OCI-LY1 (cell line): ENCODE data around the gene CELF2.

ENCODE experiments used
- H2AFZ ChIP-seq: fragments of 200-600 bp; sonication (generic), shearing (Covaris generic); 2 replicates; pipeline ENCODE4 v1.6.0; 2014; ENCODE audit warnings: antibody characterized with exemption, mild to moderate bottlenecking, low read length
- H3F3A ChIP-seq: fragments of 200-600 bp; sonication (generic), shearing (Covaris generic); 2 replicates; pipeline ENCODE4 v1.6.0; 2014; ENCODE audit warnings: mild to moderate bottlenecking, antibody characterized with exemption, low read length, moderate library complexity; ENCODE audit not compliant: insufficient read depth
- H3K27ac ChIP-seq: fragments of 200-600 bp; sonication (generic); 2 replicates; pipeline ENCODE4 v1.5.1; 2014; ENCODE audit warnings: low read length, mixed run types, mild to moderate bottlenecking, low read depth; ENCODE audit not compliant: poor library complexity, severe bottlenecking
- H3K27me3 ChIP-seq: fragments of 200-600 bp; sonication (generic); 2 replicates; pipeline ENCODE4 v1.6.0; 2014; ENCODE audit warnings: antibody characterized with exemption, mild to moderate bottlenecking, low read length, moderate library complexity; ENCODE audit not compliant: insufficient read depth
- H3K36me3 ChIP-seq: fragments of 200-600 bp; sonication (generic); 2 replicates; pipeline ENCODE4 v1.6.1; 2014; ENCODE audit warnings: mild to moderate bottlenecking, antibody characterized with exemption, low read length, moderate library complexity, mixed read lengths; ENCODE audit not compliant: insufficient read depth
- H3K4me1 ChIP-seq: fragments of 200-600 bp; sonication (generic); 2 replicates; pipeline ENCODE4 v1.5.1; 2014; ENCODE audit warnings: mild to moderate bottlenecking, low read length, moderate library complexity; ENCODE audit not compliant: insufficient read depth, severe bottlenecking
- H3K4me2 ChIP-seq: fragments of 200-600 bp; sonication (generic), shearing (Covaris generic); 2 replicates; pipeline ENCODE4 v1.6.1; 2014; ENCODE audit warnings: low read length
- H3K4me3 ChIP-seq: fragments of 200-600 bp; sonication (generic); 2 replicates; pipeline ENCODE4 v1.5.1; 2014; ENCODE audit warnings: low read length, low read depth, mild to moderate bottlenecking, mixed read lengths; ENCODE audit not compliant: poor library complexity, severe bottlenecking
- H3K79me2 ChIP-seq: fragments of 200-600 bp; shearing (Covaris generic); 2 replicates; pipeline ENCODE4 v1.6.1; 2016; ENCODE audit warnings: mixed run types, low read length, mixed read lengths; ENCODE audit not compliant: insufficient read depth
- H3K9ac ChIP-seq: fragments of 200-600 bp; sonication (generic), shearing (Covaris generic); 2 replicates; pipeline ENCODE4 v1.6.1; 2014; ENCODE audit warnings: mild to moderate bottlenecking, low read length, mixed read lengths
- H3K9me2 ChIP-seq: fragments of 200-600 bp; sonication (generic), shearing (Covaris generic); 2 replicates; pipeline ENCODE4 v1.6.1; 2014; ENCODE audit warnings: low read depth, mild to moderate bottlenecking, low read length, mixed read lengths
- H3K9me3 ChIP-seq: fragments of 200-600 bp; shearing (Covaris generic); 2 replicates; pipeline ENCODE4 v1.6.1; 2014; ENCODE audit warnings: low read length, mixed read lengths
- H4K20me1 ChIP-seq: fragments of 200-600 bp; sonication (generic), shearing (Covaris generic); 2 replicates; pipeline ENCODE4 v1.6.0; 2016; ENCODE audit warnings: mild to moderate bottlenecking, low read length; ENCODE audit not compliant: insufficient read depth
- CTCF ChIP-seq: fragments of 200-600 bp; sonication (generic), shearing (Covaris generic); IDR thresholded peaks from 2 replicates; pipeline ENCODE4 v1.5.1; 2017; ENCODE audit warnings: mild to moderate bottlenecking, antibody characterized with exemption, low read length, moderate library complexity, mixed read lengths
- EZH2 ChIP-seq: fragments of 200-600 bp; sonication (generic), shearing (Covaris generic); IDR thresholded peaks from 2 replicates; pipeline ENCODE4 v1.8.0; 2017; ENCODE audit warnings: borderline replicate concordance, mixed run types, mild to moderate bottlenecking, antibody characterized with exemption, low read length, moderate library complexity, mixed read lengths

Gene CELF2

DNA sequence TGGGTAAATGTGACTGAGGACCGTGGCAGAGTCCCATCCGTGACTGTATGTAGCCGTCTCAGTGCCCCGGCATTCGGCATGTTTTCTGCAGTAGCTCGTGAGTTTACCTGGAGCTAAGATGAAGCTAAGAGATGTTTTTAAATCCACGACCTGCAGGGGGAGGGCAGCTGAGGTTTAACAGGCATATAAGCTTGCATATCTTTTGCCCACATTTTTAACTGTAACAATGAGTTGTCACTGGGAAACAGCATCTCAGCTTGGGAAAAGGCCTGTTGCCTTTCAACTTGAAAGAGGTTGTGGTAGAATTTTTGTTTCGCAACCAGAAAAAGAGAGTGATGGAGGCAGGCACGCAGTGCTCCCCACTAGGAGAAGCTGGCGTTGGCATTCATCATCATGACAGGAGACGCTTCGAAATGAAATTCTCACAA, 77.7 kb downstream of the CELF2 start:
- H3K9ac ChIP-seq: no peak overlapping the region
- H3K4me1 ChIP-seq: no peaks in the 10 kb centered on the region
- no peak overlapping the region for H3K4me3 ChIP-seq
- H3K4me2 ChIP-seq: no peak overlapping the region
- no peak overlapping the region for H3K27ac ChIP-seq
- H3K9me2 ChIP-seq: no peaks in the 10 kb centered on the region
- no peaks in the 10 kb centered on the region for H3K27me3 ChIP-seq
- TF ChIP-seq CTCF (no peak), EZH2 (no peak)
- no peaks in the 10 kb centered on the region for H3K9me3 ChIP-seq
- no peaks in the 10 kb centered on the region for H3K79me2 ChIP-seq
- H3F3A ChIP-seq: no peaks in the 10 kb centered on the region
- H2AFZ ChIP-seq: no peak overlapping the region
- H4K20me1 ChIP-seq: no peaks in the 10 kb centered on the region
- no peaks in the 10 kb centered on the region for H3K36me3 ChIP-seq

DNA sequence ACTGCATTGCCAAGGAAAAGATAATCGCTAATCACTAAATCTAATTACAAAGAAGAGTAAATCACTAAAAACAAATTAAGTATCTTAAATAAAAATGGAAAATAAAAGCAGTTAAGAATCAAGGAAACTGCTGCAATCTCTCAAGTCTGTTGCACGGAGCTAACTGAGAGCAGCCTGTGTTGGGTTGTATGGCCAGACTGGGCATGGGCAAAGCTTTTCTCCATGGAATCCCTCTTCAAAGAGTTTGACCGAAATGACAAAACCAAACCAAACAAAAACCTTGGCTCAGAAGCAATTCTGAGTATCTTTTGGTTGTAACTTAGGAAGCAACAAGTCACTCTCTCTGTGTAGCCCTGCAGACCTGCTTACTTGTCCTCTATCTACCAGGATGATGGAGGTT, 78.8 kb downstream of the CELF2 start:
- H2AFZ ChIP-seq: no peak overlapping the region
- no peaks in the 10 kb centered on the region for H3K4me1 ChIP-seq
- no peak overlapping the region for H3K4me2 ChIP-seq
- no peaks in the 10 kb centered on the region for H4K20me1 ChIP-seq
- no peaks in the 10 kb centered on the region for H3K9me3 ChIP-seq
- no peak overlapping the region for H3K4me3 ChIP-seq
- no peak overlapping the region for H3K27ac ChIP-seq
- H3K9ac ChIP-seq: no peak overlapping the region
- H3K27me3 ChIP-seq: no peaks in the 10 kb centered on the region
- H3K9me2 ChIP-seq: no peaks in the 10 kb centered on the region
- H3F3A ChIP-seq: no peaks in the 10 kb centered on the region
- H3K36me3 ChIP-seq: no peaks in the 10 kb centered on the region
- TF ChIP-seq EZH2: no peak
- TF ChIP-seq CTCF: no peak
- no peaks in the 10 kb centered on the region for H3K79me2 ChIP-seq

DNA sequence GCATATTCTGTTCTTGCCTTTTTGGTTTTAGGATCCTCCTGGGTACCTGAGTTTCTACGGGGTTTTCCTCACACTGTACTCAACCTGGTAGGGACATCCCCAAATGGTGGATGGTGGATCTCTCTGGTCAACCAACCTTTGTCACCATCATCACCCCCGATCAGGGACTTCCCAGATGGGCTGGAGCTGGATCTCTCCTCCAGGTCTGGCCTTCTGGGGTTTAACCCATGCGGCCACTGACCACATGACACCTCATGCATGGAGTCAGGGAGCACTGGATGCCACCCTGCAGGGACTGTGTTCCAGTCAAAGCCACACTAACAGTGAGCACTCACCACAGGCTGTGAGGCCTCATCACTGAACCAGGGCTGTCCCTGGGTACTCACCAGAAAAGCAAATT, 80.0 kb downstream of the CELF2 start:
- Histone ChIP-seq H3K79me2 (no peaks in the 10 kb centered on the region), H3K36me3 (no peaks in the 10 kb centered on the region), H3K9ac (no peak overlapping the region), H3K9me3 (no peaks in the 10 kb centered on the region), H2AFZ (no peak overlapping the region), H3K27me3 (no peaks in the 10 kb centered on the region), H3K4me2 (no peak overlapping the region), H4K20me1 (no peaks in the 10 kb centered on the region), H3K4me1 (no peaks in the 10 kb centered on the region), H3K9me2 (no peaks in the 10 kb centered on the region), H3F3A (no peaks in the 10 kb centered on the region), H3K27ac (no peak overlapping the region), H3K4me3 (no peak overlapping the region)
- TF ChIP-seq EZH2 (no peak), CTCF (no peak)
